ENCODE data around the gene UACA.

DNA sequence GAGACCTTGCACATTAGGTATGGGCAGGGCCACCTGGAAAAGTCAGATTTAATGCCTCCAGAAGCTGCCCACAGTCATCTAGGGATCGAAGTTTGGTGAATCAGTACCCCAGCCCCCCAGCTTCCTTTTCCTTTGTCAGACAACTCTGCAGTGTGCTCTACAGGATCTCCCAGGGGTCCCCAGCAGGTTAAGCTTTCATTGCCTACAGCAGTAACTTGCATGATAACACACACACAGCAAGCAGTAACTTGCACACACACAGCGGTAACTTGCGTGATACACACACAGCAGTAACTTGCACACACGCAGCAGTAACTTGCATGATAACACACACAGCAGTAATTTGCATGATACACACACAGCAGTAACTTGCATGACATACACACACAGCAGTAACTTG is 131.3 kb downstream of the UACA start:
- TF ChIP-seq, protein P1, sequence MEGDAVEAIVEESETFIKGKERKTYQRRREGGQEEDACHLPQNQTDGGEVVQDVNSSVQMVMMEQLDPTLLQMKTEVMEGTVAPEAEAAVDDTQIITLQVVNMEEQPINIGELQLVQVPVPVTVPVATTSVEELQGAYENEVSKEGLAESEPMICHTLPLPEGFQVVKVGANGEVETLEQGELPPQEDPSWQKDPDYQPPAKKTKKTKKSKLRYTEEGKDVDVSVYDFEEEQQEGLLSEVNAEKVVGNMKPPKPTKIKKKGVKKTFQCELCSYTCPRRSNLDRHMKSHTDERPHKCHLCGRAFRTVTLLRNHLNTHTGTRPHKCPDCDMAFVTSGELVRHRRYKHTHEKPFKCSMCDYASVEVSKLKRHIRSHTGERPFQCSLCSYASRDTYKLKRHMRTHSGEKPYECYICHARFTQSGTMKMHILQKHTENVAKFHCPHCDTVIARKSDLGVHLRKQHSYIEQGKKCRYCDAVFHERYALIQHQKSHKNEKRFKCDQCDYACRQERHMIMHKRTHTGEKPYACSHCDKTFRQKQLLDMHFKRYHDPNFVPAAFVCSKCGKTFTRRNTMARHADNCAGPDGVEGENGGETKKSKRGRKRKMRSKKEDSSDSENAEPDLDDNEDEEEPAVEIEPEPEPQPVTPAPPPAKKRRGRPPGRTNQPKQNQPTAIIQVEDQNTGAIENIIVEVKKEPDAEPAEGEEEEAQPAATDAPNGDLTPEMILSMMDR (IDR thresholded peaks at IDR 0.05), result no peak
- TF ChIP-seq POLR2A (IDR thresholded peaks at IDR 0.05) (no peak), POLR2AphosphoS5 (IDR thresholded peaks at IDR 0.05) (no peak), EP300 (IDR thresholded peaks at IDR 0.05) (no peak)
